ENCODE results near the gene BTG1. TPM values are rescaled to one million over a fixed set of nuclear protein-coding genes. Genes with fewer than 3 reads are reported as not detected.
A peak's percentile ranks its signal among the peaks of the same experiment; 100 is the strongest.

The BTG1 gene, protein sequence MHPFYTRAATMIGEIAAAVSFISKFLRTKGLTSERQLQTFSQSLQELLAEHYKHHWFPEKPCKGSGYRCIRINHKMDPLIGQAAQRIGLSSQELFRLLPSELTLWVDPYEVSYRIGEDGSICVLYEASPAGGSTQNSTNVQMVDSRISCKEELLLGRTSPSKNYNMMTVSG
- total RNA-seq: 162 and 164 TPM in 2 replicates
- long read RNA-seq, full-length matches to known transcripts: 10 of 18 reads
- long read RNA-seq, partial matches to known transcripts: 0 of 18 reads
- long read RNA-seq, other reads (novel, unspliced or antisense): 8 of 18 reads

DNA sequence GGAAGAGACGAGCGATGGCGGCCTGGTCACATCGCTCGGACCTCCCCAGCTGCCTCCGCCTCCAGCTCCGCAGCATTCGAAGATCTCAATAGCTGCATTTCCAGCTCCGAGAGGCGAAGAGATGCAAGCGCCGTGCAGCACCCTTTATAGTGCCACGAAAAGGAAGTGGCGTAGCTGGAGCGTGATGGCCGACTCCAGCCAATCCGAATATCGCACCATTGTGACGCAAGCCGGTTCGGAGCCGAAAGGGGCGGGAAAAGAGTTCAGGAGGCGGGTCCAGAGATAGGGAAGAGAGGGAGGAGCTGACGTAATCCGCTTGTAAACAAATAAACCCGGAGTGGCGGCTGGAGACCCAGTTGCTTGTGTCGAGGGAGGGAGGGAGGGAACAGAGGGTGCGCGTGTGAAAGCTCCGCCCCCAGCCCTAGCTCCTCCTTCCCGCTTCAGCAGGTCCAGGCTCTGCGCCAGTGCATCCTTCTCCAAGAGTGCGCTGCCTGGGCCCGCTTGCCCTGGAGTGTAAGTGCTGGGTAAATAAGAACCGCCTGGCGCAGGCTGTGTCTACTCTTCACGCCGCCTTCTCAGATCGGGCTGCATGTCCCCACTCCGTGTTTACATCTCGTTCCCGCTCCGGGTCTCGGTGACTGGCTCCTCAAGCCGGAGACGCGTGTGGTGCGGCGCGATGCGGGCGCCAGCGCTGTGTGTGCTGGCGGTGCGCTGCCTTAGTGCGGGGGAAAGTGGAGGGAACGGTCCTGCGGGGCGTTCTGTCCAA, at the start of gene BTG1:
Gene BTG1, minus strand, starts transcription at position 116 of the 766 bp plus-strand sequence. CDS start 311 bp downstream, outside the sequence.
- TF ChIP-seq, protein P1, sequence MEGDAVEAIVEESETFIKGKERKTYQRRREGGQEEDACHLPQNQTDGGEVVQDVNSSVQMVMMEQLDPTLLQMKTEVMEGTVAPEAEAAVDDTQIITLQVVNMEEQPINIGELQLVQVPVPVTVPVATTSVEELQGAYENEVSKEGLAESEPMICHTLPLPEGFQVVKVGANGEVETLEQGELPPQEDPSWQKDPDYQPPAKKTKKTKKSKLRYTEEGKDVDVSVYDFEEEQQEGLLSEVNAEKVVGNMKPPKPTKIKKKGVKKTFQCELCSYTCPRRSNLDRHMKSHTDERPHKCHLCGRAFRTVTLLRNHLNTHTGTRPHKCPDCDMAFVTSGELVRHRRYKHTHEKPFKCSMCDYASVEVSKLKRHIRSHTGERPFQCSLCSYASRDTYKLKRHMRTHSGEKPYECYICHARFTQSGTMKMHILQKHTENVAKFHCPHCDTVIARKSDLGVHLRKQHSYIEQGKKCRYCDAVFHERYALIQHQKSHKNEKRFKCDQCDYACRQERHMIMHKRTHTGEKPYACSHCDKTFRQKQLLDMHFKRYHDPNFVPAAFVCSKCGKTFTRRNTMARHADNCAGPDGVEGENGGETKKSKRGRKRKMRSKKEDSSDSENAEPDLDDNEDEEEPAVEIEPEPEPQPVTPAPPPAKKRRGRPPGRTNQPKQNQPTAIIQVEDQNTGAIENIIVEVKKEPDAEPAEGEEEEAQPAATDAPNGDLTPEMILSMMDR (IDR thresholded peaks at IDR 0.05; ENCODE audit: unreplicated experiment): no peak
- peaks cover 24% of the 10 kb centered on the region for H3K4me1 Mint-ChIP-seq (ENCODE audit: low read depth)
- H3K27ac Mint-ChIP-seq: peak within 1 kb of the TSS; percentile 100
- H3K27me3 Mint-ChIP-seq: no peaks in the 10 kb centered on the region
- H3K9me3 Mint-ChIP-seq (ENCODE audit: low read depth): no peaks in the 10 kb centered on the region
- peak; percentile 98 for DNase-seq (ENCODE audit: low spot score, unreplicated experiment)
- peaks cover 42% of the 10 kb centered on the region for H3K36me3 Mint-ChIP-seq (ENCODE audit: insufficient read depth)
- H3K4me3 Mint-ChIP-seq (ENCODE audit: low read depth): peak within 1 kb of the TSS; percentile 90

DNA sequence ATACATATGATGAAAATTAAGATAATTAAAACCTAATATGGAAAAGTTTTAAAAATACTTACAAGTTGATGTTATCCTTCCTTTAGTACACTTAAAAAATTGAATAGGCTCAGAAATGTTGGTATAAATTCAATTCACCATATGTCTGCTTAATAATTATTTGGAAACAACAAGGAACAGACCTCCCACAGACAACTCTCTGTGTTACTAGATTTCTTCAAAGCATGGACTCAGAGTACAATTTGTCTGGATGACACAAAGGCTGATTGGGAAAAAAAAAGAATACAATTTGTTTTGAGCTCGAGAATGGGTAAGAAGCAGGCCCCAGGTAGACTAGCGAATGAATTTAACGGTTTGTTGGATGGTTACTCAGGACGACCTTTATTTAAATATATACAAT, 48.9 kb upstream of the BTG1 start:
- Mint-ChIP-seq H3K36me3 (ENCODE audit: insufficient read depth) (no peaks in the 10 kb centered on the region), H3K9me3 (ENCODE audit: low read depth) (peaks cover 7% of the 10 kb centered on the region), H3K4me1 (ENCODE audit: low read depth) (peaks cover 14% of the 10 kb centered on the region), H3K27ac (no peak overlapping the region), H3K27me3 (no peaks in the 10 kb centered on the region), H3K4me3 (ENCODE audit: low read depth) (no peak overlapping the region)
- no peak for DNase-seq (ENCODE audit: low spot score, unreplicated experiment)
- TF ChIP-seq, protein P1 (IDR thresholded peaks at IDR 0.05; ENCODE audit: unreplicated experiment): no peak

DNA sequence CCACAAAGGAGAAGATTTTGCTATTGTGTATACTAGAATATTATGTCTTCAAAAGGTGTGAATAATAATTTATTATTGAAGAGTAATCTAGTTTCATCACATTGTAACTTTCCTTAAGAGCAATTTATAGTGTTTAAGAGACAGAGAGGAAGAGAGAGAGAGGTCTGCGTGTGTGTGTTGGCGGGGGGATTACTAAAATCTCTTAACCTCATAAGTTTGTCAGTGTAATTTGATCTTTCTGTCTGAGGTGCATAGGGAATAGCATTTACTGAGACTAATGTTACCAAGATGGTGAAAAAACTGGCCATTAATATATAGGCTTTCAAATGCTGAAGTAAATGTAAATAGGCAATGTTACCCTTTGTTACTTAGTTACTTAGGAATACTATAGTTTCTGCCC, 48.2 kb upstream of the BTG1 start:
- no peaks in the 10 kb centered on the region for H3K36me3 Mint-ChIP-seq (ENCODE audit: insufficient read depth)
- DNase-seq (ENCODE audit: low spot score, unreplicated experiment): no peak
- peaks cover 14% of the 10 kb centered on the region for H3K4me1 Mint-ChIP-seq (ENCODE audit: low read depth)
- no peak overlapping the region for H3K4me3 Mint-ChIP-seq (ENCODE audit: low read depth)
- no peaks in the 10 kb centered on the region for H3K27me3 Mint-ChIP-seq
- peaks cover 7% of the 10 kb centered on the region for H3K9me3 Mint-ChIP-seq (ENCODE audit: low read depth)
- TF ChIP-seq, protein P1 (IDR thresholded peaks at IDR 0.05; ENCODE audit: unreplicated experiment): no peak
- H3K27ac Mint-ChIP-seq: no peak overlapping the region

DNA sequence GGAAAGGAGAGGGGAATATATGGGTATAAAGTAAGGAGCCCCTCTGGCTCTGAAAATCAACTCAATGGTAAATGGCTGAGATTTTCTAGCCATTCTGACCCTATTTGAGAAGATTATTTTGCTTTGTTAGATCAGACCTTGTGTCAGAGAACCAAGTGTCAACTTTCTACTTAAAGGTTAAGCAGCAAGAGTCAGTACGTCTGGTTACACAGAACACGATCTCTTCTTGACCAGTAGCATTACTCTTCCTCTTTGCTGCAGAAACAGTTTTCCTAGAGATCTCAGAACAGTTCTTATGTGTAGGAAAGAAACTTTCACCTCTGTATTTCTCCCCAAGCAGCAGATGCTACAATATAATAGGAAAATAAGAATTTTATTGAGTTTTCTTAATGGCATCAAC, 47.4 kb upstream of the BTG1 start:
- H3K27ac Mint-ChIP-seq: no peak overlapping the region
- peaks cover 7% of the 10 kb centered on the region for H3K9me3 Mint-ChIP-seq (ENCODE audit: low read depth)
- no peak for DNase-seq (ENCODE audit: low spot score, unreplicated experiment)
- H3K27me3 Mint-ChIP-seq: no peaks in the 10 kb centered on the region
- H3K4me3 Mint-ChIP-seq (ENCODE audit: low read depth): no peak overlapping the region
- TF ChIP-seq, protein P1 (IDR thresholded peaks at IDR 0.05; ENCODE audit: unreplicated experiment): no peak
- H3K36me3 Mint-ChIP-seq (ENCODE audit: insufficient read depth): no peaks in the 10 kb centered on the region
- peaks cover 14% of the 10 kb centered on the region for H3K4me1 Mint-ChIP-seq (ENCODE audit: low read depth)

DNA sequence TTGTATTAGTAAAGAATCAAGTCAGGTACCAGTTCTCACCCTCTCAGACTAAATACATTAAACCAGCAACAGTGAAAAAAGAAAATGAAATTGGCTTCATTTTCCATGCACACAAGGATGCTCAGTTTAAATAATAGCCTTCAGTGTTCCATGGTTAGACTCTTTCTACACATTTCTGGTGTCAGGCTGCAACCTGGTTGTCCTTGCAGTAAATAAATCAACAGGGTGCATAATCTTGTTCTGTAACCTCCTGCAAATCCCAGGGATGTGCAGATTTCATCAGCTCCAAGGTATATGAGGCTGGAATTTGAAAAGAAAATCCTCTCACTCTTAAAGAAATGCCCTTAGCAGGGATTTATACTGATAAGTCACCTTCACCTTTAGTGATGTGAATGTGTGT, 46.7 kb upstream of the BTG1 start:
- Mint-ChIP-seq H3K27ac (no peak overlapping the region), H3K27me3 (no peaks in the 10 kb centered on the region), H3K9me3 (ENCODE audit: low read depth) (peaks cover 7% of the 10 kb centered on the region), H3K36me3 (ENCODE audit: insufficient read depth) (no peaks in the 10 kb centered on the region), H3K4me1 (ENCODE audit: low read depth) (peaks cover 14% of the 10 kb centered on the region), H3K4me3 (ENCODE audit: low read depth) (no peak overlapping the region)
- TF ChIP-seq, protein P1 (IDR thresholded peaks at IDR 0.05; ENCODE audit: unreplicated experiment): no peak
- DNase-seq (ENCODE audit: low spot score, unreplicated experiment): no peak
